Astrocyte (in vitro differentiated cells and primary cell): ENCODE results near the gene CDKN2C.

Experiments
- CTCF ChIP-seq: IDR thresholded peaks from 2 replicates; pipeline ENCODE4 v1.5.1; 2011; ENCODE audit warnings: low read depth, mild to moderate bottlenecking, inconsistent platforms, low read length, moderate library complexity; ENCODE audit not compliant: insufficient read depth
- EZH2 ChIP-seq: IDR thresholded peaks from 2 replicates; pipeline ENCODE4 v1.6.1; 2012; ENCODE audit warnings: mild to moderate bottlenecking, low read length, inconsistent platforms; ENCODE audit not compliant: insufficient read depth

GRCh38 chr1:50968821-50969610 lies 1.0 kb upstream of the CDKN2C start:
- no peak for TF ChIP-seq CTCF
- TF ChIP-seq EZH2, result no peak
